ENCODE data around the gene ZNF562.

Gene ZNF562

DNA sequence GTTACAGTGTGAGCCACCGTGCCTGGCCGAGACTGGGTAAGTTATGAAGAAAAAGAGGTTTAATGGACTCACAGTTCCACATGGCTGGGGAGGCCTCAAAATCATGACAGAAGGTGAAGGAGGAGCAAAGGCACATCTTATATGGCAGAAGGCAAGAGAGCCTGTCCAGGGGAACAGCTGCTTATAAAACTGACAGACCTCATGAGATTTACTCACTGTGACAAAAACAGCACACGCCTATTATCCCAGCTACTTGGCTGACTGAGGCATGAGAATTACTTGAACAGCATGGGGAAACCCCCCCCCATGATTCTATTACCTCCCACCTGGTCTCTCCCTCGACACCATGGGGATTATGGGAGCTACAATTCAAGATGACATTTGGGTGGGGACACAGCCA lies 30.4 kb downstream of the ZNF562 start:
- DNase-seq (ENCODE audit: low spot score), result no peak

- DNase-seq (ENCODE audit: low spot score), result no peak
These were observed 33.1 kb downstream of the ZNF562 start for GRCh38 chr19:9641810-9642209.

- no peak for DNase-seq (ENCODE audit: low spot score)
These were observed 33.9 kb downstream of the ZNF562 start for GRCh38 chr19:9640956-9641355.

GRCh38 chr19:9636018-9636417 lies 38.9 kb downstream of the ZNF562 start:
- no peak for DNase-seq (ENCODE audit: low spot score)

- DNase-seq (ENCODE audit: low spot score), result no peak
These were observed 47.0 kb downstream of the ZNF562 start for GRCh38 chr19:9627856-9628255.

- DNase-seq (ENCODE audit: low spot score), result no peak
These were observed 52.4 kb downstream of the ZNF562 start for GRCh38 chr19:9622531-9622930.

DNA sequence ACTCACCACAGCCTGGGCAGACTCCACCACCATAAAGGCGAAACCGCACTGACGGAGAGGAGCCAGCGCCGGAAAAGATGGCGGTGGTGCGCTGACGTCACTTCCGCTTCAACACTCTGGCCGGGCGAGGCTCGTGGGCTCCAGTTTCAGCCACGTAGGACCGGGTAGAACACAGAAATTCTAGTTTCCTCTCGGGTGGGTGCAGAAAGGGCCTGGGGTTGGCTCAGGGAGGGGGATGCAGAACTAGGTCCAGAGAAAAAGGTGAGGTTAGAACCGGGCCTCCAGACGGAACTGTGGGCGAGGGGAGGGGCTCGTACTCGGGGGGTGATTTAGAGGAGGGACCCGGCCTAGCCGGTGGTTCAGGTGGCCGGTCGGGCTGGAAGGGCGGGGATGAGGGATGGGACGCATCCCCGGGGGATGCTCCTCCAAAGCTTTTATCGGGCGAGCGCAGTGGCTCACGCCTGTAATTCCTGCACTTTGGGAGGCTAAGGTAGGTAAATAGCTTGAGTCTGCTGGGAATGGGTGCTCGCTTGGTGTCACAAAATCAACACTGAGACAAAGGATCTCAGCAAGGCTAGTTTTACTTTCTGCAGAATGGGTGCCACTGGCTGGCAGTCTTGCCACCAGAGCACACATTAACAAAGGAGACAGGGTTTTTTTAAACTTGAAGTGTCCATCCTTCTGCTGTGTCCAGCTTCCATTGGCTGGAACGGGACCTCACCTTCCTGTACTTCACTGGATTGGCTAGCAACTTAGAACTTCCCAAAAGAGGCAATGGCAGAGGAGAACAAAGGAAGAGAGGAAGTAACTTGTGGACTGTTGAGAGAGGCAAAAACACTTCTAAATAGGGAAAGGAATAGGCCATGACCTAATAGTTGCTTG lies 53.5 kb downstream of the ZNF562 start, which contains the start of gene ZNF561:
Gene ZNF561, minus strand, starts transcription at position 77 of the 882 bp plus-strand sequence. CDS start 1,776 bp downstream, outside the sequence.
- DNase-seq (ENCODE audit: low spot score), result peak; percentile 87

DNA sequence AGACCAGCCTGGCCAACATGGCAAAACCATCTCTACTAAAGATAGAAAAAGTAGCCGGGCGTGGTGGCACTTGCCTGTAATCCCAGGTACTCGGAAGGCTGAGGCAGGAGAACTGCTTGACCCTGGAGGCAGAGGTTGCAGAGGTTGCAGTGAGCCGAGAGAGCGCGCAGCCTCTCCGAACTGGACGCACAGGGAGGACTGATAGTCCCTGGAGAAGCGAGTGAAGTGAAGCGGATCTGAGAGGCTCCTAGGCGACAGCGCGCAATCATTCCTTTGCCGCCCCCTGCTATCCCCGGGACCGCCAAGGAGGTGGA lies 54.1 kb downstream of the ZNF562 start:
- DNase-seq (ENCODE audit: low spot score), result no peak

GRCh38 chr19:9615844-9616243 lies 59.1 kb downstream of the ZNF562 start:
- no peak for DNase-seq (ENCODE audit: low spot score)

DNA sequence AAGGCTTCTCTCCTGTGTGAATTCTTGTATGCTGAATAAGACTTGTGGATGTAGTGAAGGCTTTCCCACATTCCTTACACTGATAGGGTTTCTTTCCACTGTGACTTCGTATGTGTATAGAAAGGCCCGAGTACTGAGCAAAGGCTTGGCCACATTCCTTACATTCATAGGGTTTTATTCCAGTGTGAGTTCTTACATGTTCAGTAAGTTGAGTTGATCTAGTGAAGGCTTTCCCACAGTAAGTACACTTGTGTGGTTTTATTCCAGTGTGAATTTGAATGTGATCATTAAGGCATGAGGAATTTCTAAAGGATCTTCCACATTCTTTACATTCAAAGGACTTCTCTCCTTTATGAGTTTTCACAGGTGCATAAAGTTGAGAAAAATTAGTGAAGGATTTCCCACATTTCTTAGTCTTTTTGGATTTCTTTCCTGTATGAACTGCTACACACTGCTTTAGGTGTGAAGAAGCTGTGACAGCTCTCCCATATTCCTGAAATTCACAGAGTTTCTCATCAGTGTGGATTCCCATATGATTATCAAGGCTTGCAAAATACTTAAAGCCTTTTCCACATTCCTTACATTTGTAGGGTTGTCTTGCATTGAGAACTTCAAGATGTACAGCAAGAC lies 64.3 kb downstream of the ZNF562 start:
- no peak for DNase-seq (ENCODE audit: low spot score)

DNA sequence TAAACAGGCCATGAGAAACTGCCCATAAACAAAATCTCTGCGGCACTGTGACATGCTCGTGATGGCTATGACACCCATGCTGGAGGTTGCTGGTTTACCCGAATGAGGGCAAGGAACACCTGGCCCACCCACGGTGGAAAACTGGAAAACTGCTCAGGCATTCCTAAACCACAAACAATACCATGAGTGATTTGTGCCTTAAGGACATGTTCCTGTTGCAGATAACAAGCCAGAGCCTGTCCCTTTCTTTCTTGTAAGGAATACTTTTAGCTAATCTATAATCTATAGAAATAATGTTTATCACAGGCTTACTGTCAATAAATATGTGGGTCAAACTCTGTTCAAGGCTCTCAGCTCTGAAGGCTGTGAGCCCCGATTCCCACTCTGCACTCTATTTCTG lies 66.0 kb downstream of the ZNF562 start:
- no peak for DNase-seq (ENCODE audit: low spot score)

DNA sequence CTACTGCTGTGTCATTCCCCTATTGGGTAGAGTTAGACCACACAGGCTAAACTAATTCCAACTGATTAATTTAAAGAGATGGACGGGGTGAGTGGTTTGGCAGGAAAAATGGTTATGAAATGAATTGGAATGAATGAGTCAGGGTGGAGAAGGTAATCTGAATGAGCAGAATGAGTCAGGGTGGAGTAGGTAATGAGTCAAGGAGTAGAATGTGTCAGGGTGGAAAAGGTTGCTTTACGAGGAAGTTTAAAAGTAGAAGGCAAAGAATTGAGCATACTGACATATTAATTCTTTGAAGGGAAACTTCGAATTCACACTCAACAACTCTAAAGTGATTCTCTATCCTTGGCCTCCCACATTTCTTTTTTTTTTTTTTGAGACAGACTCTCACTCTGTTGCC lies 77.9 kb downstream of the ZNF562 start:
- DNase-seq (ENCODE audit: low spot score), result peak; percentile 58

Data from LoVo (cell line).